SH-SY5Y (cell line): ENCODE results near the gene RTN4IP1.

Experiments used
- GATA2 ChIP-seq: IDR thresholded peaks from 2 replicates; pipeline ENCODE4 v1.6.1; 2011; ENCODE audit warnings: mild to moderate bottlenecking, low read depth, low read length
- GATA3 ChIP-seq: IDR thresholded peaks from 2 replicates; pipeline ENCODE4 v1.6.1; 2011; ENCODE audit warnings: low read depth, mild to moderate bottlenecking, low read length, moderate library complexity

DNA sequence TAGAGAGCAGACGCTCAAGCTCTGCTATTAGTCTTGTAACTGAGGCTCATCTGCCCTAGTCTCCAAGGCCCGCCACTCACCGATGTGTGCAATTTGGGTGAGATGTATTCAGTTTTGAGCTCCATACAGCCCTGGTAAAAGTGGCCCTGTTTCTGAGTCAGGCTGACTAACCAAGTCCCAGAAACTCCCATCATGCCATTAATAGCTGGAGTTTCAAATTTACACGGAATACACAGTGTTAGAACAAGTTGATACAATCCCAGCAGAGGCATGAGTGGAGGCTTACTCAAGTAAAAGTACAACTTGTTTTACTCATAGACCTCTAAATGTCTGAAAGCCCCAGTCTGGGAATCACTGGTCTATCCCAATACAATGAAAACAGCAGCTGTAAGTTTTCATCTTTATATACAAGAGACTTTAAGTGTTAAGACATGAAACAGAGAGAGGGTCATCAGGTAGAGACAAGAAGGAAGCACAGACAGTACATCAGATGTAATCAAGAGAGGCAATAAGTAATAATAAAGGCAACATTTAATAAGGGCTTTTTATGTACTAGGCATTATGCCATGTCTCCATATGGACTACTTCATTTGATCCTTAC lies 42.4 kb downstream of the RTN4IP1 start:
- no peak for TF ChIP-seq GATA2
- no peak for TF ChIP-seq GATA3
